Measurements from ENCODE around the gene CPAMD8.

Gene CPAMD8

DNA sequence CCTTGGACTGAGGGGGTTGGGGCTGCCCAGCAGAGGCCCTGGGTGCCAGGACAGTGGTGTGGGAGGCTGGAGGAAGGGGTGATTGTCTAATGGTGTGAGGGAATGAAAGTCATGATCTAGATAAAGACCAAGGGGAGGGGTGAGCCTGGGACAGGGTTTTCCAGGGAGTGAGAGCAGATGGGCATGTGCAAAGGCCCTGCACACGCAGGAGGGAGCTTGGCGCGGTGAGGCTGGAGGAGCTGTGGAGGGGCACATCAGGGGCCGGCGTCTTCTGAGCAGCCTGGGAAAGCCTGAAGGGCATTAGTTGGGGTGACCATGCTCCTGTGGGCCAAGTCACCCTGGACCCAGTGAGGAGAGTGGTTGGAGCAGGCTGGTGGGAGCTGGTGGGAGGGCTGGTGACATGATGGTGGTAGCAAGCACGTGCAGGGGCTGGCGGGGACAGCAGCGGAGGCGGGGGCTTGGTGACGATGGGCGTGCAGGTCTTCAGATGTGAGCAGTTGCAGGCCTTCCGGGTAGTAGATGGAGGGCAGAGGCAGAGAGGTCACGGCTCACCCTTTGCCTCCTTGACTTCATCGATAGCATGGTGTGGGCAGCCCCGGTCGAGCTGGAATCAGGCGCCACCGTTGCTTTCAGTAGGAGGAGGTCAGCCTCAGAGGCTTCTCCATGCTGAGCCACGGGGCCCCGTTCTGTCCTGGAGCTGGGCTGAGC is 158.0 kb downstream of the CPAMD8 start:
- DNase-seq = no peak

DNA sequence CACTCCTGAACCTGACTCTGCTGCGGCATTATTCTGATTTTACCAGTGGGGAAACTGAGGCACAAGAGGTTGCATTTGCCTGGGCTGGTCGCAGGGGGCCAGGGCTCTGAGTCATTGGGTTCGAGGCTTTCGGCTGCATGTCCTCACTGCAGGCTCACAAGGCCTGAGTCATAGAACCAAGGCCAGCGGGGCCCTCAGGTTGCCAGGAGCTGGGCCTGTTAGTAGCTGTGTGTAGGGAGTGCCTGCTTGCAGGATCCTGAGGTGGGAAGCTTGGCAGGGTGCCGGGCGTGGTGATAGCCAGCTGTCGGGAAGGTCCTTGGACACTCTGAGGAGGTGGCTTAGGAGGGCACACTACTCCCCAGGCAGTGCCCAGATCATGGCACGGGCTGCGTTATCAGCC is 159.4 kb downstream of the CPAMD8 start:
- DNase-seq = no peak

DNA sequence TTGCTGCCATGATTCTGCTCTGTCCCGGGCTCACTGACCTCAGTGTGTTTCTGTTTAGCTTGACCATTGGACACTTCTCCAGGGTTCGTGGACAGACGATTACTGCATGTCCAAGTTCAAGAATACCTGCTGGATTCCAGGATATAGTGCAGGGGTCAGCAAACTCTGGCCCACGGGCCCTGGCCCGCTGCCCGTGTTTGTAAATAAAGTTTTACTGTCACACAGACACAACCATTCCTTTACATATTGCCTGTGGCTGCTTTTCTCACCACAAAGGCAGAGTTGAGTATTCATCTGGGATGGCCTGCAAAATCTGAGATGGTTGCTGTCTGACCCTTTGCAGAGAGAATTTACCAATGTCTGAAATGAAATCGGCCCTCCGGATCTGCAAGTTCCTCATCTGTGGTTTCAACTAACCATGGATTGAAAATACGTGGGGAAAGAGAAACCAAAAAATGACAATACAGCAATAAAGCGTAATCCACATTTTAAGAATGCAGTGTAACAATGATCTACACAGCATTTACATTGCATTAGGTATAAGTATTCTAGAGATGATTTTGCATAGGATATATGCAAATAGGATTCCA is 163.7 kb downstream of the CPAMD8 start:
- no peak for DNase-seq

DNA sequence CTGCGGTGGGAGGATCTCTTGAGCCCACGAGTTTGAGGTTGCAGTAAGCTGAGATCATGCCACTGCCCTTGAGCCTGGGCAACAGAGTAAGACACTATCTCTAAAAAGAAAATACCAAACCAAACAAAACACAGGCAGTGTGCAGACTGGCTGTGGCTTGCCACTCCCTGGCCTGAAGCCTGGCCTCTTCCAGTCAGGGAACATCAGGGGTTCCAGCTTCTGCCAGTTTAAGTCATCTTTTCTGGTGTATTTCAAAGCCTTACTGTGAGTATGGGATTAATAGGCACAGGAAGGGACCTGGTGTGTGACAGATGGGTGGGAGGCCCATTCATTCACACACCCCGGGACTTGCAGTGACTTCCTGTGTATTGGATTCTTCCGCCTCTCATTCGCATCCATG is 164.8 kb downstream of the CPAMD8 start:
- DNase-seq = no peak

DNA sequence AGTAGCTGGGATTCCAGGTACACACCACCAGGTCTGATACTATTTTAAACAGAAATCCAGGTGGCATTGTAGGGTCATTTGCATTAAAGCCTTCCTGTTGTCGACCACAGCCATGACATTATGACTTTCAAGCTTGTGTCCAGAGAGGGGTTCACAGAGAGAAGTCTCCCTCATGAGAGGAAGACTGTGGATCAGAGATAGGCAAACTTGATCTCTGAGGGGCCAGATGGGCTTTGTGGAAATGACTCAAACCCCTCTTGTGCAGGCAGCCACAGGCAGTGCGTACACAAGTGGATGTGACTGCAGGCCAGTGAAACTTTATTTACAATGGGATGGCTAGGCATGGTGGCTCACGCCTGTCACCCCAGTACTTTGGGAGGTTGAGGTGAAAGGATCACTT is 165.6 kb downstream of the CPAMD8 start:
- DNase-seq = no peak

DNA sequence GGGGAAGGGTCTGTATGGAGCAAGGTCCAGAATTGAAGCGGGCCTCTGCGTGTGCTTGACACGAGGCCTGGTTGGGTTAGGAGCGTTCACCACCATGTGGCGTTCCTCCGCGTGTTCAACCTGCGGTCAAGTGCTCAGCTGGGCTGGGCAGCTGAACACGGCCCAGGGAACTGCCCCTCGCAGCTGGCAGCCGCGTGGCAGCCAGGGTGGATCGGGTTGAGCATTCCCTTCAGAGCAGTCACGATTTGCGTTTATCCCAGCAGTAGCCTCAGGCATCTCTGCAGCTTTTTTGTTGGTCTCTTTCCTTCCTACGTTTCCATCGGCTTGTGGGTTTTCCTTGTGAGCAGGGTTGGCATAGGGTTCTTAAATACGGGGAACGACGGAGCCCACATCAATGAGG is 166.5 kb downstream of the CPAMD8 start:
- DNase-seq = no peak

DNA sequence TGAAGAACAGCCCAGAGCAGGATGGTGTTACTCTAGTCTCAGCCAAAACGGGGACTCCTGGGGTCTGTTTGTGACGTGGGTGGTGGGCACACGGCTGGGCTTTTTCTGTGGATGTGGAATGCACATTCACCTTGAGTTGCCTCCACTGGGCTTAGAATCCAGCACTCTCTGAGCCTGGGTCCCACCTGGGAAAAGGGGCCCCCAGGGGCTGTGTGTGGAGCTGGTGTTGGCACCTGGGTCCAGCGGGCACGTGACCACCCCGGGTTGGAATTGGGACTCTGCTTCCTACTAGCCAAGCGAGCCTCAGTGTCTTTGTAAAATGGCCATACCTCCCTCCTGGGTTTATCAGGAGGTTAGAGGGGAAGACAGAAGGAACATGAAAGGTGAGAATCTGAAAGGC is 167.0 kb downstream of the CPAMD8 start:
- no peak for DNase-seq

DNA sequence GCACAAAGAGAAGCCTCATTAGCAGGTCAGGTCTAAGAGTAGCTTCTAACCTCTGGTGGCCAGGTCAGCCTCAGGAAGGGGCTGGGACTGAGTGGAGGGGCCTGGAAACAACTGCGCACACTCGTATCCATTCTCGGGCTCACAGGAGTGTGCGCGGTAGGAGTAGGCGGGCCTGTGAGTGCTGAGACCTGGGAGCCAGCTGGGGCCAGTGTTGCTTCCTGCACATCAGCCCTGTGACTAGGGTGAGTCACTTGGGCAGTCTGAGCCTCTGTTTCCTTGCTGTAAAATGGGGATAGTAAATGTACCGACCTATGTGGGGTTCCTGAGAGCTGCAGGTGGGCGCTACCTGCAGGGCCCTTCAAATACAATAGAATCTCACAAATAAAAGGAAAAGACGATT is 170.5 kb downstream of the CPAMD8 start:
- no peak for DNase-seq

DNA sequence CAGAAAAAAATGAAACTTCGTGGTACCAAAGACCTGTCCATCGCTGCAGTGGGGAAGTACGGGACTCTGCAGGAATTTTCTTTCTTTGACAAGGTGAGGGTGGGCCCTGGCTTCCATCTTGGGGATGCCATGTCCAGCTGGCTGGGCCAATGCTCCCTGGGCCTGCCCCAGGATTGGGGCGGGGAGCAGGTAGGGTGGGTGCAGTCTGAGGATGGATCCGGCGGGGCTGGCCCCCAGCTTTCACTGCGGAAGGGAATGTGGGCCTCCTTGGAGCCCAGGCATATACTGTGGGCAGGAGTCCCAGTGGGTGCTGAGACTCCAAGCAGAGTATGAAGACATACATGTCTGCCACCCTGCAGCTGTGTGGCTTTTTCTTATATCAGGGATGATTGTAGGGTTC is 173.5 kb downstream of the CPAMD8 start:
- no peak for DNase-seq

DNA sequence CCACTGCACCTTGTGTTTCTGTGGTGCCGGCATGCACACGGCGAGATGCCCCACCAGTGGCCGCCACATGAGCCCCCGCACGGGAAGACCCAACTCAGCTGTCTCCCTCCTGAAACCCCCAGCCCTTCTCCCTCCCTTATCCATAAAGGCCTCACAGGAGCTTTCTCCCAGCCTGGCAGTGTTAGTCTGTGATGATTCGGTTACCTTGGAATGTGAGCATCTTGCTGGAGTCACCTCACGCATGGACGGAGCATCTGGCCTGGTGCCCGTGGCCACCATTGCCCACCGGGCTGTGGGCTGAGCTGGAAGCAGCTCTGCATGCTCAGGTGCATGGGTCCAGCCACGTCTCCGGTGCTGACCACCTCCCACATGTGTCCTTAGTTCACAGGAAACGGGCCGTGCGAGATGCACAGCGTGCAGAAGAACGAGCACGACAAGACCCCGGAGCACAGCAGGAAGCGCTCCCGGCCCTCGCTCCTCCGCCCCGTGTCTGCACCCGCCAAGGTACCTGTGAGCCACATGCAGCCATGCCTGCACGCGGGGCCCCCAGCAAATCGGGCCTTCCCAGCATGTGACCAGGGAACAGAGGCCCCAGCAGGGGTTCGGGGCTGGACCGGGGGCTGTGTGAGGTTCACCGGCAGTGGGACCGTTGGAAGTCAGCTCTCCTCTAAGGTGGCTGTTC is 175.4 kb downstream of the CPAMD8 start:
- DNase-seq = no peak

DNA sequence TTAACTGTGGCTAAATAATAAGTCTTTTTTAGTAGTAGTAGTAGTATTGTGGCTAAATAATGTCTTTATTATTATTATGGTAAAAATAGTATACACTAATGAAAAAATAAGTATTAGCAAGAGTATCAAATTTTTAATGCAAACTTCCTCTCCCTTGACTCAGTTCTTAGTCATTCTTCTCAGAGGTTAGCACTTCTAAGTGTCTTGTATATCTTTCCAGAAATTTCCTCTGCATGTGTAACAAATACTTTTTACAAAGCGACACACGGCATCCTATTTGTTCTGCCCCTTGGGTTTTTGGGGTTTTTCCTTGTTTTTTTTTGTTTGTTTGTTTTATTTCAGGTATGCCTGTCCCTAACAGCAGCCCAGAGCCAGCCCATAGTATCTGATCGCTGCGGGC is 176.5 kb downstream of the CPAMD8 start:
- no peak for DNase-seq

DNA sequence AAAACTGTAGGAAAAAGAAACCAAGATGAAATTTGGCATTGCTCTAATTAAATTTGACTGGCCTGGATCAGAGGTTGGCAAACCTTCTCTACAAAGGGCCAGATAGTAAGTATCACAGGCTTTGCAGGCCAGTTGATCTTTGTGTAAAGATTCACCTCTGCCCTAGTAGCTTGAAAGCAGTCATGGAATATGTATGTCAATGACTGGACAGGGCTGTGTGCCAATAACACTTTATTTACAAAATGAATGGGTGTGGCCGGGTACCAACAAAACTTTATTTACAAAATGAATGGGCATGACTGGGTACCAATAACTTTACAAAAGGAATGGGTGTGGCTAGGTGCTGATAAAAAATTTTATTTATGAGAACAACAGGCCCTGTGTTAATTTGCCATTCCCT is 177.4 kb downstream of the CPAMD8 start:
- DNase-seq = no peak

DNA sequence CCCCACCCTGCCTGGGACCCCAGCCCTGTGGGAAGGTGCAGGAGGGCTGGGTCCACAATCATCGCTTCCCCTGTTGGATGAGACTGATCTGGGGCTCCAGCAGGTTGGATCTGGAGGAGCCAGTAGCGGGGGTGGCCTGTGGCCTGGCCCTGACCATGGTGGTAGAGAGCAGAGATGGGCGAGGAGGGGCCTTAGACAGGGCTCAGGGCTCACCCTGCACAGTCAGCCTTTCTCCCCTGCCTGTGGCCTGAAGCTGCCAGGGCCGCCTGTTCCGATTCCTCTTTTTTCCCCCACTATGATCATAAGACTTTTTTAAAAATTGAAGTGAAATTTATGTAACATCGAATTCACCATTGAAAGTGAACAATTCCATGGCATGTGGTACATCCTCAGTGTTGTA is 179.2 kb downstream of the CPAMD8 start:
- DNase-seq = no peak

DNA sequence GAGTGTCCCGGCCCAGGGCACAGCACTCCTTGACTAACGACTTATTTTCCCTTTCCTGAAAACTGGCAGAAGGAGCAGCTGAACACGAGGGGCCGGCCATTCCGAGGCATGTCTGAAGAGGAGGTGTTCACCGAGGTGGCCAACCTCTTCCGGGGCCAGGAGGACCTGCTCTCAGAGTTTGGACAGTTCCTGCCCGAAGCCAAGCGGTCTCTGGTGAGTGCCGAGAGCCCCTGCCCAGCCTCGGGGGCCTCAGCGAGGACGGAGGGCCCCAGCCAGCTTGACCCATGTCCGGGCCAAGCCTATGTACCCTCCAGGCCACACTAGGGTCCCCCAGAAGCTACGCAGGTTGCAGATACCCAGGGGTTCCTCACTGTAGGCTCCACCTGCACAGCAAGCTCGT is 179.7 kb downstream of the CPAMD8 start:
- no peak for DNase-seq
